Ascending aorta (tissue), 2 donors: ENCODE results near the gene ASZ1. TPM values are rescaled to one million over a fixed set of nuclear protein-coding genes. Genes with fewer than 3 reads are reported as not detected.

Experiments used
- DNase-seq, 2 donors: peaks; one replicate each; pipeline ENCODE4 v3.0.0-alpha.2; 2019; ENCODE audit warnings: low spot score in 2 of 2
- H3K27ac ChIP-seq, 2 donors: fragments of 200-600 bp; sonication (generic); one replicate each; pipeline ENCODE4 v1.5.1; 2016 to 2017; ENCODE audit warnings: mild to moderate bottlenecking in 1 of 2
- H3K27me3 ChIP-seq: fragments of 200-600 bp; sonication (generic); one replicate; pipeline ENCODE4 v1.5.1; 2017
- H3K36me3 ChIP-seq, 2 donors: fragments of 200-600 bp; sonication (generic); one replicate each; pipeline ENCODE4 v1.5.1; 2016
- H3K4me1 ChIP-seq, 2 donors: fragments of 200-600 bp; sonication (generic); one replicate each; pipeline ENCODE4 v1.5.1; 2016 to 2017; ENCODE audit warnings: mild to moderate bottlenecking in 1 of 2
- H3K4me3 ChIP-seq, 2 donors: fragments of 200-600 bp; sonication (generic); one replicate each; pipeline ENCODE4 v1.5.1; 2016 to 2017; ENCODE audit warnings: mild to moderate bottlenecking in 1 of 2
- H3K9me3 ChIP-seq, 2 donors: fragments of 200-600 bp; sonication (generic); one replicate each; pipeline ENCODE4 v1.5.1; 2016
- CTCF ChIP-seq, 3 experiments: fragments of 200-600 bp in 2 of 3; fragments of 450-650 bp in 1 of 3; sonication (generic) in 2 of 3; IDR thresholded peaks; one replicate each; pipeline ENCODE4 v1.5.1; 2016 to 2019; ENCODE audit warnings: antibody characterized with exemption in 3 of 3, mild to moderate bottlenecking in 1 of 3, moderate library complexity in 1 of 3
- intact Hi-C: fragments of 100-400 bp; cut with DNase I; formaldehyde crosslinking; loops from one replicate; pipeline ENCODE4 v1.15.1; 2023
- total RNA-seq: library from RNA; depleted of rRNA; stranded (reverse); fragments of >200 nt; gene quantifications from one replicate; pipeline ENCODE4 v1.1.0, GENCODE V29; 2016

ASZ1 gene
- total RNA-seq, 1 donor from 2014 or later, result not detected

DNA sequence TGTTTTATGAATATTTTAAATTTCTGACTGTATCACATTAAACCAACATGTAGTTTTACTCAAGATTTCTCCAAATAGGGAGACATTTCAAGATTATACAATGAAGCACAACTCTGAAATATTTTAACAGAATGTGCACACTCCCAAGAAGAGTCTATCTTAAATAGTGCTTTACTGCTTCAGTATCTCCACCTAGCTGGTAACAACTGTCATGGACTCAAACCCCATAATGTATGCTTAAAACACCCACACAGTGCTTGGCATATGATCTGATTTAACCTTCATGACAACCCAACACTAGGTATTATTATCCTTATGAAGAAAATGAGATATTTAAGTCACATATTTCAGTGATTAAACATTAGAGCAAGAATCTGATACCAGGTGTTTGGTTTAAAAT, 45.9 kb downstream of the ASZ1 start:
- Histone ChIP-seq H3K36me3 (no peaks in the 10 kb centered on the region), H3K27ac (no peak overlapping the region), H3K4me3 (no peak overlapping the region), H3K9me3 (no peaks in the 10 kb centered on the region), H3K27me3 (no peaks in the 10 kb centered on the region), H3K4me1 (no peaks in the 10 kb centered on the region)
- TF ChIP-seq CTCF (IDR thresholded peaks at IDR 0.05), result no peak
- DNase-seq, result no peak
- intact Hi-C loops, result loop anchor here (10.0 kb wide), 1 partner anchor 447 kb away; no protein-coding TSS in a partner anchor

DNA sequence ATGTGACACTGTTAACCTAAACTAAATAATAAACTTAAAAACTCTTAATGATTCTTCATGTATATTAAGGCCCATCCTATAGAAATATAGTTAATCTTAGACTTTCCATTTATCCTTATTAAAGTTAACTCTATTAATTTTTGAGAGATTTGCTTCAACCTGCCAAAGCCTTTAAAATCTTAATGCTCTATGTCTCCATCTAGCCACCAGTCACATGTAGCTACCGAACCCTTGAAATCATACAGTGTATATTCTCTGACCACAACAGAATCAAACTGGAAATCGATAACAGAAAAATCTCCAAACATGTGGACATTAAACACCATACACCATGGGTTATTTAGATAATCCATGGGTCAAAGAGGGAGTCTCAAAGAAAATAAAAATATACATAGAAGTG, 51.9 kb downstream of the ASZ1 start:
- DNase-seq, result no peak
- intact Hi-C loops, result no loop called here
- Histone ChIP-seq H3K27me3 (no peaks in the 10 kb centered on the region), H3K9me3 (no peaks in the 10 kb centered on the region), H3K27ac (no peak overlapping the region), H3K4me3 (no peak overlapping the region), H3K36me3 (no peaks in the 10 kb centered on the region), H3K4me1 (no peaks in the 10 kb centered on the region)
- no peak for TF ChIP-seq CTCF (IDR thresholded peaks at IDR 0.05)

- DNase-seq, result no peak
- Histone ChIP-seq H3K27ac (no peak overlapping the region), H3K36me3 (no peaks in the 10 kb centered on the region), H3K27me3 (no peaks in the 10 kb centered on the region), H3K9me3 (no peaks in the 10 kb centered on the region), H3K4me3 (no peak overlapping the region), H3K4me1 (no peaks in the 10 kb centered on the region)
- intact Hi-C loops, result no loop called here
- TF ChIP-seq CTCF (IDR thresholded peaks at IDR 0.05), result no peak
Observed at GRCh38 chr7:117372073-117372472, 55.2 kb downstream of the ASZ1 start.

- intact Hi-C loops, result no loop called here
- H3K4me1 ChIP-seq, result no peaks in the 10 kb centered on the region
- no peak for DNase-seq
- no peak overlapping the region for H3K4me3 ChIP-seq
- no peaks in the 10 kb centered on the region for H3K36me3 ChIP-seq
- H3K9me3 ChIP-seq, result no peaks in the 10 kb centered on the region
- no peak for TF ChIP-seq CTCF (IDR thresholded peaks at IDR 0.05)
- no peaks in the 10 kb centered on the region for H3K27me3 ChIP-seq
- no peak overlapping the region for H3K27ac ChIP-seq
Observed at GRCh38 chr7:117364339-117365080, 62.8 kb downstream of the ASZ1 start.

GRCh38 chr7:117362294-117362888, 64.9 kb downstream of the ASZ1 start:
- intact Hi-C loops, result no loop called here
- Histone ChIP-seq H3K27ac (no peak overlapping the region), H3K4me1 (no peaks in the 10 kb centered on the region), H3K36me3 (no peaks in the 10 kb centered on the region), H3K4me3 (no peak overlapping the region), H3K9me3 (no peaks in the 10 kb centered on the region), H3K27me3 (no peaks in the 10 kb centered on the region)
- DNase-seq, result no peak
- TF ChIP-seq CTCF (IDR thresholded peaks at IDR 0.05), result no peak
